ELF-1 (cell line): ENCODE measurements around the gene FNIP2.
"Not testable (repeated sequence)": the region's sequence is repeated elsewhere in the genome, so short reads cannot be mapped to it uniquely, and the experiment has no call there.

Experiments
- DNase-seq: peaks from one replicate; pipeline ENCODE4 v3.0.0-alpha.2; 2016; ENCODE audit warnings: low read depth, low spot score

Gene FNIP2

DNA sequence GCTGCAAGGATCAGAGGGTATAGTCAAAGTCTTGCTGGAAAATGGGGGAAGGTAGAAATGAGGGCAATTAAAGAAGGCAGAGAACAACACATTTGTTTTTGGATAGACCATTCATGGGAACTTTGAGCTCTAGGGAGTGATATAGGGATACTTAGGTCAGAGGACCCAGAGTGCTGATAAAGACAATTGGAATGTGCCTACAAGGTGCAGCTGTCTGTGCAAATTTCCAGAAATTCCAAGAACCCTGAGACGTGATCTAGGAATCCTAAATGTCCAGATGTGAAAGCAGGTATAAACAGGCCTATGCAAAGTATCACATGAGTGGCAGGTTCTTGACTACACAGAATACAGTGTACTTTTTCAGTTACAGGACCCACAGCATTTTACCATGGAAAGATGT lies 24.2 kb downstream of the FNIP2 start:
- DNase-seq, result no peak

DNA sequence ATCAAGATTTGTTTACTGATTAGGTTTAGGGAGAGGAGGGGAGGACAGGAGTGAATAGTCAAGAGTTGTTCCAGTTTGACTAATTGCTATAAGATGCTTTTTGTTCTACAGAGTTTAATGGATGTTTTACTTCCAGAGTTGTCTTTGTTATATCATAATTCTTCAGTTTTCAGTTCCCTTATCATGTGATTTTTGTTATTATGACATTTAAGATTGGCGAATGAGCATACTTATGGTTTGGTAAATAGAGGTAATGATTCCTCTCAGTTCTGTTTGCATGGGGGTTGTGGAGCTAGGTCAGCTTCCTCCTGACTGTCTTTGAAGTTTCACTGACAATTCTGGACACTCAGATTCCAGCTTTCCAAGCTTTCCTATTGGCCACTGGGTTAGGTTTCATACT lies 24.6 kb downstream of the FNIP2 start:
- DNase-seq, result not testable (repeated sequence)

DNA sequence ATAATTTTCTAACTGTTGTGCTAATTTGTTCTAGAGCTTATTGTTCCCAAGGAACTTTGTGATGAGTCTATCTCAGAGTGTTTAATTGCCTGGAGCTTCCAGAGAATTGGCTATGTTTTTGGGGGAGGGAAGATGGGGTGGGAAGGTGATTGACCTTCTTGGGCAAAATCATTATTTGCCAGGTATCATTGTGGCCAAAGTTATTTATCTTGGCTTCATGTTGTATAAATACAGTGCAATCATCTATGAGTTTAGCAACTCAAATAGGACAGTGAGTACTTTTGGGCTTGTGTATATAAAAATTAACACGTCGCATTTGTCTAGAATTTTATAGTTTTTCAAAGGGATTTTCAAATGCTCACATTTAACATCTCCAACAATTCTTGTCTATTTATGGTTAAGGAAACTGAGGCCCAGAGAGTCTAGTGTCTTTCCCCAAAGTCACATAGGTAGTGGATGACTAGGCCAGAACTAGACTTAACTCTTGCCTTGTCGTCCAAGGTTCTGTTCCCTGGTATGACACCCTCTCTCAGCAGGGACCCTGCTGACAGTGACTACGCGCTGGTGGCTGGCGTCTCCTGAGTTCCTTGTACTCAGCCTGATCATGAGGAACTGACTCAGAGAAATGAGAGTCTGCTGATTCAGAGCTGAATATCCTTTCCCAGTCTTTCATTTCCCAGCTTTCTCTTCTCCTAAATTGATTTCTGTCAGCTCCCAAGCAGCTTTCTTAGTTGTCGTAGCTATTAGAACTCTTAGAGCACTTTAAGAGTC lies 27.7 kb downstream of the FNIP2 start:
- DNase-seq, result no peak

DNA sequence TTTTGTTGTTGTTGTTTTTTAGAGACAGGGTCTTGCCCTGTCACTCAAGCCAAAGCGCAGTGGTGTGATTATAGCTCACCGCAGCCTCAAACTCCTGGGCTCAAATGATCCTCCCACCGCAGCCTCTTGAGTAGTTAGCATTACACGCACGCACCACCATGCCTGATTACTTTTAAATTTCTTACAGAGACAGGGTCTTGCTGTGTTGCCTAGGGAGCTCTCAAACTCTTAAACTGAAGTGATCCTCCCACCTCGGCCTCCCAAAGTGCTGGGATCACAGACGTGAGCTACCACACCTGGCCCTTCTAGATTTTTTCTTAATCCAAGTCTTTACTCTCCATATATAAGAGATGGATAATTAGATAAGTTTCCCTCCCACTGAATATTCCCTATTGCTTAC lies 29.2 kb downstream of the FNIP2 start:
- no peak for DNase-seq

DNA sequence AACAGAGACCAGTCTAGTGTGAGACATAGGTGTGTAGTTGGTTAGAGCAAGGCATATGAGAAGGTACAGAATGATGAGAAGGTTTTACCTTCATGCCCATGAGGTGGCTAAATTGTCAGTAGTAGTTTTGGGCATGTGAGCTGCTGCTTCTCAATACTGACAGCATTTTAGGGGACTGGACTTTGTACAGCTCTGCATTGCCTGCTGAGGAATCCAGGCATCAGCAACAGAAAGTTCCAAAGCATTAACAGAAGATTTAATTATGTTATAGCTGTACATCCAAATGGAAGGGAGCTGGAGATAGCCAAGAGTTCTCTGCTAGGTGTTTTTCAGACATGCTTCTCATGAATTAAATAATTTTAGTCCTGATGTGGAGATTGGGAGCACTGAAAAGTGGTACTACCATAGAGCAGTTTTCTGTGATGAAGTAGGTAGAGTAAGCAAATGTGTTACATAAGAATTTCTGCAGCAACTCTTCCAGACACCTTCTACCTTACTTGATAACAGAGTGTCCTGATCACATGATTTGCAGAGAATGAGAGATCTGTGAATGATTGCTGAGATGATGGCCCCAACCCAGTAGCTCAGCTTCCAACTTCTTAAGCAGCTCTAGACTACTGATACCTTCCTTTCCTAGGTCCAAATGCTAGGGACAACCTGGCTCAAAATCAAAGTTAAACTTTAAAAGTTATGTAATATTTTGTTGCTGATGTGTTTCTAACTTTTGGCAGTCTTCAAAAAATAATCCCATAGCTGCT lies 30.4 kb downstream of the FNIP2 start:
- DNase-seq, result no peak

DNA sequence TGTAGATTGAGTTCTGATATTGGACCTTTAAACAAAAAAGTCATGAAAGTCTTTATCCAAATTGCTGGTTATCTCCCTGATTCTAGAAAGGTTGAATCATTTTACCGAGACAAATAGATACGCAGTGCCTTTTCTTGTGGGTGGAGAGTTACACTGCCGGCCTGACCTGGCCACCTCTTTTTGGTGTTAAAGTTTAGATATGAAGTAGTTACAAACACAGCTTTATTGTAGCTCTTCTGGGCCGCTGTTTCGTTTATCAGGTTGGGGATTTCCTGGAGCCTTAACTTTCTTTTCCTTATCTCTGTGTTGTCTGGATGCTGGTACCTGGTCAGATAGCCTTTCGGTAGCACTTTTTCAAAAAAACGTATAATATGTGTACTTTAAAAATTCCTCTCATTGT lies 31.0 kb downstream of the FNIP2 start:
- DNase-seq, result no peak

DNA sequence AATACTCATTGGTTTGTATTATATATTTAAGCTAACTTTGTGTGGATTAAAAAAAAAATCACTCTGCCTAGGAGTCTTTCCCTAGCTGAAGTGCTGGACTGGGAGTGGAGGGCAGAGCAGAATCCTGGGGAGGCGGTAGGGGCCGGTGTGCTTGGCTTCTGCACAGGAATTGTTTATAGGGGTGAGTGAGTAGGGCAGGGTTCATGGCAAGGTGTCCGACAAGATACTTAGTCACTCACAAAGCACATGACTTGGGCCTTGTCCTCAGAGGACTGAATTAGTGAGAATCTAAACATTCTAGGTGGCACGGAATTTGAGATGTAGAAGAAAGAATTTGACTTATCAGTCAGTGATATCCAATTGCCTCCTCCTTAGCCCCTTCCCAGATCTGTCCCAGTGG lies 32.2 kb downstream of the FNIP2 start:
- peak; percentile 37 for DNase-seq

DNA sequence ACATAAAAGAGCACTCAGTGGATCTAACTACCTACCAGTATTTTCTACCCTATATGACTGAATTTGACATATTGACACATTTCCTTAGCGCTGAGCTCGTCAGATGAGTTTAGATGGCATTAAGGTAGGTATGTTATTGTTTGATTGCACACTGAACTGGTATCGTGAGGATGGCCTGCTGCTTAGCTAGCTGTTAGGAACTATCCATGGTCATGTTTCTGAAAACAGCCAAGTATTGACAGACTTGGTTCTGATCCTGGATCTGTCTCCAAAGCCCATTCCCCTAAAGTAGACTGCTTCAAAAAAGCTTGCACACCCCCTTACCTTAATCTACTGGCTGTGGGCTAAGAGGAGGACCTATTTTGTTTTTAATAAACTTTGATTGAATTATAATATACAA lies 32.9 kb downstream of the FNIP2 start:
- DNase-seq, result no peak

DNA sequence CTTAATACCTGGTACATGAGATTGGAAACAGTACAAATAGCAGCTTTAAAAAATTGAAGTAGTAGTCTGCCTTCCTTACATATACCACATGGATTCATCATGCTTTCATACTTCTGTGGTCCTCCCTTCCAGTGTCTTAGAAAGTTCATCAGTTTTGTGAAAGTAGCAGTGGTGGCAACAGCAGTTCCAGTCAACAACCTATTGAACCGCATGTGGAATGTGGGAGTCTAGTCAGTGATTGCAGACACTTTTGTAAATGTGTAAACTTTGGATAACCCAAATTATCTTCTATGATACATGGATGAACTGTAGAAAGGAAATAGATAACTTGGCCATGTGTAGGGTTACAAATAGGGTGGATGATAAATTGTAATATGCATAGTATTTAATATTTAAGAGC lies 34.1 kb downstream of the FNIP2 start:
- DNase-seq, result no peak

DNA sequence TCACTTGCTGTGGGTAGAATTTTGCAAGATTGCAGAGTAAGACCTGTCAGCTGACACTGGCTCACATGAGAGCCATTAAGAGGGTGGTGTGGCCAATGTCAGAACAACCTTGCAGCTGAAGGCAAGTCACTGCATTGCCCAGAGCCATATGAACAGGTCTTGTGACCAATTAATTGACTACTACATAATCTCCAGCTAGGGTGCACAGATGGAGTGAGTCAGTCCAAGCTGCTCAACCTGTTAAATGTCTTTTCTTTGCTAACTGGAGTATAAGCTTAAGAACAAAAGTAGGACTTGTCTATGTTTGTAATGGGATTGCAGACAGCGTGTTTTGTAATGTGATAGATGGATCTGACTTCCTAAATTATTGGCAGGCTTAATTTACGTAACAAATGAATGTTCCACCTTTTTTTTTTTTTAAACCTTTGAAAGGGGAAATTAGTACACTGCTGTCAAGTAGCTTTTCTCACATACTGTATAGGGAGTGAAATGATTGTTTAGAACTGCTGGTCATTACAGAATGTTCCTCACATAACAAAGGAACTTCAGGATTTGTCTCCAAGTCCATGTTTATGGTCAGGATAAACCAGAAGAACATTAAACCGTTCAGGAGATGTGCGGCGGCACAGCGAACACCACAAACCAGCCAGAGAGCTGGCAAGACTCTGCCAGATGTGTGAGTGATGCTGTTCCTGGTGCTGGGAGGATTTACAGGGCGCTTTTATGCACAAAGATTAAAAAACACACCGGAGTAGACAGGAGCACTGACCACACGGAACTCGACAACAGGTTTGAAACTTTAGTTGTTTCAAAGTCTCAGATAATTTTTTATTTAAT lies 37.0 kb downstream of the FNIP2 start:
- peak; percentile 66 for DNase-seq

DNA sequence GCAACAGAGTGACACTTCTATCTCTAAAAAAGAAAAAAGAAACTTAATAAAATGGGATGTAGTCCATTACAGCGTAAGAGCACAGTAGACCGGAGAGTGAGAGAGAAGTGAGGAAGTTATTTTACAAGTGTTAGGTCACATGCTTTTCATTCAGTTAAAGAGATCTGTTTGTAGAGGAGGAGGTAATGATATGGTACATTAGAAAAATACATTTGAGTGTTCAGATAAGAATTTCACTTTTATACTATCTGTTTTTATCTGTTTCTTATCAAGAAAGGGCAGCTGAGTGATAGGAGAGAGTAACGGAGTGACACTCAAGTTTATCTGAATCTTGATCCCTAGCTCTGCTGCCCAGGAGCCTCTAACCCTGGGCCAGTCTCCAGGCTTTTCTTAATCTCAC lies 38.9 kb downstream of the FNIP2 start:
- no peak for DNase-seq

DNA sequence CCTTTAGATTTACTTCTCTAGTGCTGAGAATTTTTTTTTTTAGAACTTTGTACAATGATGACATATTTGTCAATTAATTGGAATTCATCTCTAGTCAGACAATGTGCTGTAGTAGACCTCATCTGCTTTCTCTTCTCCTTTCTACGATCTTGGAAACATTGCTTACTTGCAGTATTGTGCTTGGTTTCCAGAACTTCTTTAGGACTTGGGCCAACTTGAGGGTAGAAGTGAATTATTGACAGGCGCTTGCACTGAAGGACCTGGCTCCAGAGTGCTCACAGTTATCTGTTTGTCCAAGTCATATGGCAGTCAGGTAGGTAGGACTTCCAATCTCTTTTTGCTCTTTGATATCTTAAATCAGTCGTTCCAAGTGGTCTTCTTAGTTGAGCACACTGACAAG lies 39.6 kb downstream of the FNIP2 start:
- DNase-seq, result no peak

DNA sequence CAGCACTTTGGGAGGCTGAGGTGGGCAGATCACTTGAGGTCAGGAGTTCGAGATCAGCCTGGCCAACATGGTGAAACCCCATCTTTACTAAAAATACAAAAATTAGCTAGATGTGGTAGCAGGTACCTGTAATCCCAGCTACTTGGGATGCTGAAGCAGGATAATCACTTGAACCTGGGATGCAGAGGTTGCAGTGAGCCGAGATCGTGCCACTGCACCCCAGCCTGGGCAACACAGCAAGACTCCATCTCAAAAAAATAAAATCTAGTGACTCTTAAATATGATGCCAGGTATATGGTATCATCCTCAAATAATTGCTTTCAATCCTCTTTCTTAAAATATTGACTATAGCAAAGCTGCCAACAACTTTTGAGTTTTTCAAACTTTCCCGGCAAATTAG lies 40.4 kb downstream of the FNIP2 start:
- DNase-seq, result not testable (repeated sequence)

DNA sequence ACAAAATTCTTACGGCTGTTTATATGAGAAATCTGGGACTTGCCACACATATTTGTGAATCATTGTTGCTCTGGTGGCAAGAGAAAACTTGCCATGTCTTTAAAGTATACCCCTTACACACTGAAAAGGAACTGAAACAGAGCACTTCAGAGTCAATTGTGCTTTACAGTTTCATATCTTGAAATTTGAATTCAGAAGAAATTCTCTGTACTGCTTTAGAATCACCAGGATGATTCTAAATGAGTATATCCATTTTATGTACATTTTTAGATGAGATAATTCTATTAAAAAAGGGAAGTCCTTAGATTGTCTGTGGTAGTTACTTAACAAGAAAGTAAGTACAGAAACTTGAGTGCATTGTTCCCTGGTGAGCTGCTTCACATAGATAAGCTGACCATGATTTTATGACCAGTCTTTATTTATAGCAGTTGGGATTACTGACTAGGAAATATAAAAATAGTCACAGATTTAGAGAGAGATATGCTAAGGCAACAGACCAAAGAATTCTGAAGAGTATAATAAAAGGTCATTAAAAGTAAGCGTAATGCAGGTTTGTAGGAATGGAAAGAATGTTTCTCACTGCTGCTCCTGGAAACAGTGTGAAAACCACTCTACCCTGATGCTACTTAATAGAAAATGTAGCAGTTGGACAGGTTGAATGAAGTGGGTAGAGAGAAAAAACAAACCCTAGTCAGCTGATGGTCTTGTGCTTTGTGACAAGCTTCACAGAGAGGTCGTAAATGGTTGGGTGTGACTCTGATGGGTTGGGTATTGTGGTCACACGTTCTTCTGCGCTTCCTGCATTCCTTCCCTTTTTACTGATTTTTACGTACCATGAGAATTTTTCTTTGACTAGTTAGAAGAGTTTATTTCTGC lies 41.0 kb downstream of the FNIP2 start:
- peak; percentile 50 for DNase-seq

DNA sequence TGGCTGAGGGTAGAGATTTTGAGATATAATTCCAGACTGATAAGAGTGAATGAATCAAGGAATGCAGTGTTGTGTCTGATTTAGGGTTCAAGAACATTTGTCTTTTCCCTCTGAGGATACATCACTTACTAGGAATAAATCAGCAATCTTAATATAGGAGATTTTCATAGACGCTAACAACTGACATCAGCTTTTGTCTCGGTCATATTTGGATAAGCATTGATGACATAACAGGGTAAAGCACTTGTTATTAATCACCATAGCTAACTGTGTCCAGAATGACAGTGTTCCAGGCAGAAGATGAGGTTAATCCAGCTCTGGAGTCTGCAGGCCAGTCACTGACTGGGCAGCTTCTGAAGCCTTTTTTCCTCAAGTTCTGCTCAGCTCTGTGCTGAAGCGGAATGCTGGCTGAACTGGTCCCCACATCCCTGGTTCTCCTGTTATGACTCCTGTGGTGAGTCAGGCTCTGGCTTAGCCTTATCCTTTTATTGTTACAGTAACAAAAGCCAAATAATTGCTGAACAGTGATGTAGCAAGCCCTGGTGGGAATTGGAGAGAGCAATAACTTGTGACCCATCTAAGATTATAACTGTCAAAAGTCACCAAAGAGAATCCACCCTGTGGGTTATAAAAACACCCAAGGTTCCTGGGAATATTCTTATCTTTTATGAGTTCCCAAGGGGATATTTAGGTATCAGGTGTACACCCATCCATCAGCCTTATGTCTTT lies 41.8 kb downstream of the FNIP2 start:
- DNase-seq, result peak; percentile 65

DNA sequence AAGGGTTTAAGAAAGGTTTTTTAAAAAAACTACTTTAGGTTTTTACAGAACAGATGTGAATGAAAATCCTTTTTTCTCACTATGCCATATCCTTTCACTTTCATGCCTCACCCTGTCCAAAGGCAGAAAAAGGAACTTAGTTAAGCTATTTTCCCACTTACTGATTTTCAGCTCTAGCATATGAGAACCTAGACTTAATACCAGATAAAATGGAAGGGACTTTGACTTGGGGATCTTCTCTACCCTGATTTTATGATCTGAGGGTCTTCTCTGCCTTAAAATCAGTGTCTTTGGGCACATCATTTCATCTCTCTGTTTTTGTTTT lies 42.4 kb downstream of the FNIP2 start:
- no peak for DNase-seq

DNA sequence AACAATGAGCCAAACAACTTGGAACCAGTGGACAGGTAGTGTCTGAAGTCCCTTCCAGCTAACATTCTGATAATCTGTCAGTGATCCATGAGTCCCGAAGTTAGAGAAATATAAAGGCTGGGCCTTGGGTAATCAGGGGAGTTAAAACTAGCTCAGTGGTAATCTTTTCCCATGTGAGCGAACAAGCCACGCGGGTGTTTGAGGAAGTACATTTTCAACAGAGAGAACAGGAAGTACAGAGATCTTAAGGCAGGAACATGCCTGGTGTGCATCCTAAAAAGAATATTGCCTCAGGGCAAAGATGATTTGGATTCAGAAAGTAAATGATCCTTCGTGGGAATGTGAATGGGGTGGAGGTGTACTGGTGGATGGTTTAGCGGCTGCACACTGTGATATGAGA lies 42.9 kb downstream of the FNIP2 start:
- no peak for DNase-seq

DNA sequence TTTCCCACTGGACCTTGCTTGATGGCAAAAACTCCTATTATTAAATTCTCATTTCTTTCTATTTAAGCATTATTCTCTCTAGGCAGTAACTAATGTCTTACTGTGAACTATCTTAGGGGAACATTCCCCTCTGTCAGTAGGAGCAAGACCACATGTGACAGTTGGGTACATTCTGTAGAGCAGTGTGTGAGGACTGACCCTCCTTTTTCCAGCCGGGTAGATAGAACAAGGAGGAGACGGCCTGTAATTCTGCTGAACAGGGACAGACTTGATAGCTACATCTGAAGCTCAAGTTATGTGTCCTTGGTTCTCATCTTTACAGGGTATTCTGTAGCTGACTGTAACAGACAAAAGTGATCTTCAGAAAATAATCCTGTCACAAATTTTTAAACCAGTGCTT lies 43.3 kb downstream of the FNIP2 start:
- no peak for DNase-seq

DNA sequence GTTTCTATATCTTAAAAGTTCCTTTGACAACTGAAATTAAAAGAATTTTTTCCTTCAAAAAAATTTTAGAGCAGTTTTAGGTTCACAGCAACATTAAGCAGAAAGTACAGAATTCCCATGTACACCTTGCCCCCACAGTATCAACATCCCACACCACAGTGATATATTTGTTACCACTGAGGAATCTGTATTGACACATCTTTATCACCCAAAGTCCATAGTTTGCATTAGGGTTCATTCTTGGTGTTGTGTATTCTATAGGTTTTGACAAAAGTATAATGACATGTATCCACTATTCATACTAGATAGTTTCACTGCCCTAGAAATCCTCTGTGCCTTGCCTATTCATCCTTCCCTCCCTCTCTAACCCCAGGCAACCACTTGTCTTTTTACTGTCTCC lies 43.7 kb downstream of the FNIP2 start:
- DNase-seq, result no peak

DNA sequence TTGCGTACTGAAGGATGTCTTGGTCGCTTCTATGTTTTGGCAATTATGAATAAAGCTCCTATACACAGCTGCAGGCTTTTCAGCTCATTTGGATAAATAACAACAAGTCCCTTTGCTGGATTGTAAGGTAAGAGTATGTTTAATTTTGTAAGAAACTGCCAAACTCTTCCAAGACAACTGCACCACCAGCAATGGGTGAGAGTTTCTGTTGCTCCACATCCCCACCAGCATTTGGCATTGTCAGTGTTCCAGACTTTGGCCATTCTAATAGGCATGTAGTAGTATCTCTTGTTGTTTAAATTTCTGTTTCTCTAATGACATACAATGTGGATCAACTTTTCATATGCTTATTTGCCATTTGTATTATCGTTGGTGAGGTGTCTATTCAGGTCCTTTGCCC lies 44.3 kb downstream of the FNIP2 start:
- DNase-seq, result no peak

DNA sequence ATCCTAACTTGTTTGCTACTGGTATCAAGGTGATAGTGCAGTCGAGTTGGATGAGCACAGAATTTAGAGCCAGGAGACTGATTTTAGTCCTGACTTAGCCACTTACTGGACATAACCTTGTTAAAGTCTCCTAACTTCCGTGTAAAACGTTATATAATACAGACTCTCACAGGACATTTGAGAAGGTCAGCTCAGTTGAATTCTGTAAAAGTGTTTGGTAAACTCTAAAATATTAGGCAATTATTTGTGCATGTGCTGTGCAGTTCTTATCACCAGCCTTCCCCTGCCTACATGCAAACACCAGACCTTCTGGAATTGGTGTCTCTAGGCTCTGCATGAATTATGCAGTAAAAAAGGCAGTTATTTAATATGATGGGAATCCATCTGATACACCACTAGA lies 45.4 kb downstream of the FNIP2 start:
- DNase-seq, result no peak
